Gastroesophageal sphincter (tissue), 4 donors: Measurements from ENCODE around the gene AMN1. TPM values are rescaled to one million over a fixed set of nuclear protein-coding genes. Genes with fewer than 3 reads are reported as not detected.
"Not testable (repeated sequence)": the region's sequence is repeated elsewhere in the genome, so short reads cannot be mapped to it uniquely, and the experiment has no call there.

Experiments
- ATAC-seq: fragments of 150-250 bp; one replicate; pipeline ENCODE4 v1.9.1; 2016; ENCODE audit warnings: mild to moderate bottlenecking, moderate library complexity
- H3K27ac ChIP-seq, 4 donors: fragments of 200-600 bp; sonication (generic) in 3 of 4; 1 replicate in 3 of 4; 2 replicates in 1 of 4; pipeline ENCODE4 v1.5.1; 2016 to 2019
- H3K27me3 ChIP-seq: fragments of 200-600 bp; sonication (generic); one replicate; pipeline ENCODE4 v1.5.1; 2019
- H3K36me3 ChIP-seq, 2 donors: fragments of 200-600 bp; sonication (generic); one replicate each; pipeline ENCODE4 v1.5.1; 2019; ENCODE audit warnings: control low read depth in 1 of 2
- H3K4me1 ChIP-seq, 3 donors: fragments of 200-600 bp; sonication (generic); 1 replicate in 2 of 3; 2 replicates in 1 of 3; pipeline ENCODE4 v1.5.1; 2016 to 2019; ENCODE audit warnings: control low read depth in 2 of 3
- H3K4me3 ChIP-seq, 2 donors: fragments of 200-600 bp; sonication (generic); one replicate each; pipeline ENCODE4 v1.5.1; 2019; ENCODE audit warnings: mild to moderate bottlenecking in 1 of 2, moderate library complexity in 1 of 2
- H3K9me3 ChIP-seq, 3 donors: fragments of 200-600 bp; sonication (generic); one replicate each; pipeline ENCODE4 v1.5.1; 2017 to 2019; ENCODE audit warnings: control low read depth in 2 of 3
- CTCF ChIP-seq, 4 experiments: fragments of 200-600 bp in 2 of 4; fragments of 450-650 bp in 2 of 4; sonication (generic) in 1 of 4; IDR thresholded peaks; one replicate each; pipeline ENCODE4 v1.5.1; 2017 to 2019; ENCODE audit warnings: antibody characterized with exemption in 4 of 4, mild to moderate bottlenecking in 2 of 4, moderate library complexity in 2 of 4
- EP300 ChIP-seq: sonication (generic); formaldehyde crosslinking; IDR thresholded peaks from one replicate; pipeline ENCODE4 v1.6.1; 2017; ENCODE audit warnings: antibody characterized with exemption, mild to moderate bottlenecking
- POLR2A ChIP-seq, 2 donors: fragments of 450-650 bp; IDR thresholded peaks; one replicate each; pipeline ENCODE4 v1.6.1; 2017; ENCODE audit warnings: antibody characterized with exemption in 2 of 2, mild to moderate bottlenecking in 2 of 2, moderate library complexity in 1 of 2
- POLR2AphosphoS5 ChIP-seq: sonication (generic); formaldehyde crosslinking; IDR thresholded peaks from one replicate; pipeline ENCODE4 v1.6.1; 2017; ENCODE audit warnings: antibody characterized with exemption
- WGBS, 2 donors: methylation state at CpG; one replicate each; pipeline ENCODE4 v1.1.5; 2018; ENCODE audit warnings: low coverage in 1 of 2; 5-methylcytosine and 5-hydroxymethylcytosine counted together
- total RNA-seq, 4 donors: library from RNA; depleted of rRNA; stranded (reverse); fragments of >200 nt; gene quantifications; one replicate each; pipeline ENCODE4 v1.1.0, GENCODE V29; 2016

The AMN1 gene
- total RNA-seq, 4 donors from 2014 or later, result 7.5 to 19.3 (median 9.6) TPM

- H3K4me3 ChIP-seq, result no peak overlapping the region
- no peak for ATAC-seq
Measured at GRCh38 chr12:31702047-31702446, 26.8 kb downstream of the AMN1 start.

GRCh38 chr12:31689921-31690320 is 38.9 kb downstream of the AMN1 start:
- H3K36me3 ChIP-seq, result peaks cover 0 to 93% of the 10 kb centered on the region in 2 donors
- H3K4me3 ChIP-seq, H3K9me3 ChIP-seq, ATAC-seq, H3K27ac ChIP-seq, H3K27me3 ChIP-seq, H3K4me1 ChIP-seq: not testable (repeated sequence)
- WGBS, 2 donors, result 94 to 97% methylated on average over 3 of the region's 3 CpGs

More at GRCh38 chr12:31702047-31702446, 26.8 kb downstream of the AMN1 start:
- TF ChIP-seq EP300 (no peak), CTCF (IDR thresholded peaks at IDR 0.05) (peak in 1 of 4 experiments; percentile 14)
- no peaks in the 10 kb centered on the region for H3K27me3 ChIP-seq
- H3K36me3 ChIP-seq, result peaks cover 0 to 52% of the 10 kb centered on the region in 2 donors
- no peak overlapping the region for H3K27ac ChIP-seq
- H3K4me1 ChIP-seq, result no peaks in the 10 kb centered on the region
- H3K9me3 ChIP-seq, result no peaks in the 10 kb centered on the region

GRCh38 chr12:31687101-31687527 is 41.7 kb downstream of the AMN1 start:
- Histone ChIP-seq H3K27me3 (no peaks in the 10 kb centered on the region), H3K27ac (no peak overlapping the region), H3K4me1 (no peaks in the 10 kb centered on the region), H3K4me3 (no peak overlapping the region), H3K36me3 (peaks cover 0 to 89% of the 10 kb centered on the region in 2 donors), H3K9me3 (peaks cover 0 to 19% (median 0%) of the 10 kb centered on the region in 3 donors)
- WGBS, 2 donors, result 80 to 85% methylated on average over 2 to 3 of the region's 3 CpGs
- TF ChIP-seq POLR2A (IDR thresholded peaks at IDR 0.05) (no peak), POLR2AphosphoS5 (no peak), CTCF (IDR thresholded peaks at IDR 0.05) (no peak), EP300 (no peak)
- no peak for ATAC-seq

GRCh38 chr12:31685801-31686200 is 43.0 kb downstream of the AMN1 start:
- TF ChIP-seq CTCF (IDR thresholded peaks at IDR 0.05), result no peak
- TF ChIP-seq POLR2A (IDR thresholded peaks at IDR 0.05), result no peak
- no peak for TF ChIP-seq EP300
- TF ChIP-seq POLR2AphosphoS5, result no peak
- no peak overlapping the region for H3K4me3 ChIP-seq
- no peaks in the 10 kb centered on the region for H3K27me3 ChIP-seq
- ATAC-seq, result no peak
- H3K36me3 ChIP-seq, result peaks cover 0 to 78% of the 10 kb centered on the region in 2 donors
- peaks cover 0 to 20% (median 0%) of the 10 kb centered on the region in 3 donors for H3K9me3 ChIP-seq
- no peak overlapping the region for H3K27ac ChIP-seq
- WGBS, 2 donors, result 78 to 97% methylated on average over 3 of the region's 3 CpGs
- H3K4me1 ChIP-seq, result no peaks in the 10 kb centered on the region

GRCh38 chr12:31682136-31682962 is 46.5 kb downstream of the AMN1 start:
- ATAC-seq, result no peak
- Histone ChIP-seq H3K27ac (no peak overlapping the region), H3K4me3 (no peak overlapping the region), H3K36me3 (peaks cover 0 to 49% of the 10 kb centered on the region in 2 donors), H3K9me3 (peaks cover 0 to 20% (median 0%) of the 10 kb centered on the region in 3 donors), H3K27me3 (no peaks in the 10 kb centered on the region), H3K4me1 (no peaks in the 10 kb centered on the region)
- 40 to 65% methylated on average over 4 to 8 of the region's 10 CpGs for WGBS, 2 donors
- TF ChIP-seq CTCF (IDR thresholded peaks at IDR 0.05) (peak in 3 of 4 experiments; percentile 21 to 50 (median 32)), POLR2AphosphoS5 (no peak), POLR2A (IDR thresholded peaks at IDR 0.05) (no peak)
